ENCODE results near the gene RHBDD2. TPM values are rescaled to one million over a fixed set of nuclear protein-coding genes. Genes with fewer than 3 reads are reported as not detected.
"Not testable (repeated sequence)": the region's sequence is repeated elsewhere in the genome, so short reads cannot be mapped to it uniquely, and the experiment has no call there.

Gene RHBDD2
- total RNA-seq, 1 donor from 2014 or later, result 44.3 TPM

DNA sequence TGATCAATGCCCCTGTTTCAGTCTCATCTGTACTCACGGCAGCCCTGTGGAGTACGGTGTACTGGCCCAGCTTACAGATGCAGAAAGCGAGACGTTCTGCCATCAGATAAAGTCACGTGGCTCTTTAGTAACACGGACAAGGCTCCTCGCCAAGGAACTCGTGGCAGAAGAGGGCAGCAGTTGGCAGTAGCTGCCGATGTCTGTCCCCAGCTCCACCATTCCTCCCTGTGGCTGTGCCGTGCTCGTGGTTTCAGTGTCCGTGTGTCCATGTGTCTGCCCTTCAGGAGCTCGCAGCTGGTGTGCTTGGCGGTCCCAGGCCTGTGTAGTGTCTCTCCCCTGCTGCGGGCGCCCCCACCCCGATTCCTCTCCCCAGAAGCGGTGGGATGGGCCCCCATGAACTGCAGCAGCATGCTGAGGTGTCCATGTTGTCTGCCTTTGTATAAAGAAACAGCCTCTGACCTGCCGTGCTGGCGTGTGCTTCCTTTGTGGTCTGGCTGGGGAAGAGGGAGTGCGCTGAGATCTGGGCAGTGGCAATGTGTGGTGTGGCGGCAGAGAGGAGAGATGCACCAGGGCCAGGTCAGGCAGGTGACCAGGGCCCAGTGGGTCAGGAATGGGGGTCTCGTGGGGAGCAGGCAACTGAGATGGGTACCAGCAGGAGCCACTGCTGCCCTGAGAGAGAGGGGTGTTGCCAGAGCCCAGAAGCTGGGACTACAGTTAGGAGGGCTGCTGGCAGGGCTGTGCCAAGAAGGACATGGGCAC lies 9.8 kb downstream of the RHBDD2 start:
- no peak for DNase-seq (ENCODE audit: extremely low read depth, low read depth, low spot score)

DNA sequence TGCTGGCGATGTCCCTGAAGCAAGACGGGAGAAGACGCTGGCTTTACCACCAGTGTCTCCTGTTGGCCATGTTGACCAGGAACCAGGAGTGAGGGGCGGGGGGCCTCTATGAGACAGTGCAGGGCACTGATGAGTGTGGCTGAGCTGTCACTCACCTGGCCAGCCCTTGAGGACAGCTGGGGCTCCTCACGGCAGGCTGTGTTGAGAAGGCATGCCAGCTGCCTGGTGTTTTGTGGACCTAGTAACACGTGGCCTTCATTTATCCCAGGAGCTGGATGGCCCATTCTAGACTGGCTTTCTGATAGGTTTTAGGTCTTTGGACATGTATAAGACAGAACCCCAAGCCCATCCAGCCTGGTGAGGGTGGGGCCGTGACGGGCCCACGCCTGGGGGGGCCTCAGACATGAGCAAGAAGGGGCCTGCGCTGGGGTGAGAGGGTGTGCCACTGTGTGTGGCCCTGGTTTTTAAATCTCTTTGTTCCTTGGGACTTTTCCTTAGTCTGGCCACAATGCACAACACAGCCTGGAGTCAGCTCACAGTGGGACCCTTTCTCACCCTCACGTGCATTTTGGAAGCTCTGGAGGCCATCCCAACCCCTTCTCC lies 10.5 kb downstream of the RHBDD2 start:
- DNase-seq (ENCODE audit: extremely low read depth, low read depth, low spot score), result no peak

DNA sequence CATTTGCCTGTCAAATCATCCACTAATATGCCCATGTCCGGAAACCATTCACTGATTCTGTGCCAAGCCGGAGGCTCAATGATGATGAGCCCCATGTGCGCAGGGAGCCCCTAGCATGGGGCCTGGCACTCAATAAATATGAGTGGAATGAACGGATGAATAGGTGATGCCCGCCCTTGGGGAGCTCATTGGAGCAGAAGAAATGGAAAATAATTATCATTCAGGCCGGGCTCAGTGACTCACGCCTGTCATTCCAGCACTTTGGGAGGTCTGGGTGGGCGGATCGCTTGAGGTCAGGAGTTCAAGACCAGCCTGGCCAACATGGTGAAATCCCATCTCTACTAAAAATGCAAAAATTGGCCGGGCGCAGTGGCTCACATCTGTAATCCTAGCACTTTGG lies 11.0 kb downstream of the RHBDD2 start:
- no peak for DNase-seq (ENCODE audit: extremely low read depth, low read depth, low spot score)

DNA sequence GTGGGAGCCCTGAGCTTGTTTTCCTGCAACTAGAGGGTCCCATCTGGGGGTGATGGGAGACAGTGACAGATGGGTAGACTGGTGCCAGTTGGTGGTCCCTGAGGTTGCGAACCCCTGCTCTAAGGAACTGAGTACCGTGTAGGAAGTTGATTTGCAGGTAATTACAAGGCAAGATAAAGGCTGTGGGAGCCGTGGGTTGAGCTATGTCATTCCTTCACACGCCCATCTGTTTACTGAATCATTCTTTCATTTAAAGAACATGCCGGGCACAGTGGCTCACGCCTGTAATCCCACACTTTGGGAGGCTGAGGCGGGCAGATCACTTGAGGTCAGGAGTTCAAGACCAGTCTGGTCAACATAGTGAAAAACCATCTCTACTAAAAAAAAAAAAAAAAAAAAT lies 12.4 kb downstream of the RHBDD2 start:
- not testable (repeated sequence) for DNase-seq (ENCODE audit: extremely low read depth, low read depth, low spot score)

DNA sequence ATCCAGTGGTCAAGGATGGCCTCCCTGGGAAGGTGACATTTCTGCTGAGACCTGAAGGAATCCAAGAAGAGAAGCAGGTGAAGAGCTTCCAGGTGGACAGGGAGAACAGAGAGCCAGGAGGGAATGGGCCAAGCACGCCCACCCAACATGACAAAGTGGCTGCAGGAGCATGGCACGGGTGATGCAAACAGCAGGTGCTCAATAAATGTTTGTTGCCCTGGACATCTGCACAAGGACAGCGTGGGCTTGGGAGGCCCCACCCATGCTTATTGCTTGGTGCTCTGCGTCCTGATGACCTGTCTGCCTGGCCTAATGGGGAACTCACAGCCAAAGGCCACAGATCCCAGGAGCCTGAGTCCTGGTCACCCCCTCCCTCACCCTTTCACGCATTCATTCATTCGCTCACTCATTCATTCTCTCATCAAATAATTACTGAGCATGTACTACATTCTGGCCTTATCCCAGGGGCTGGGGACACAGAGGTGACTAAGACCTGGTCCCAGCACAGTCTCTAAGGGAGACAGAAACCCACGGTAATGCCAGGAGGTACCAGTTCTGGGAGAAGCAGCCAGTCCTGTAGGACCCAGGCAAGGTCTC lies 13.1 kb downstream of the RHBDD2 start:
- DNase-seq (ENCODE audit: extremely low read depth, low read depth, low spot score), result no peak

DNA sequence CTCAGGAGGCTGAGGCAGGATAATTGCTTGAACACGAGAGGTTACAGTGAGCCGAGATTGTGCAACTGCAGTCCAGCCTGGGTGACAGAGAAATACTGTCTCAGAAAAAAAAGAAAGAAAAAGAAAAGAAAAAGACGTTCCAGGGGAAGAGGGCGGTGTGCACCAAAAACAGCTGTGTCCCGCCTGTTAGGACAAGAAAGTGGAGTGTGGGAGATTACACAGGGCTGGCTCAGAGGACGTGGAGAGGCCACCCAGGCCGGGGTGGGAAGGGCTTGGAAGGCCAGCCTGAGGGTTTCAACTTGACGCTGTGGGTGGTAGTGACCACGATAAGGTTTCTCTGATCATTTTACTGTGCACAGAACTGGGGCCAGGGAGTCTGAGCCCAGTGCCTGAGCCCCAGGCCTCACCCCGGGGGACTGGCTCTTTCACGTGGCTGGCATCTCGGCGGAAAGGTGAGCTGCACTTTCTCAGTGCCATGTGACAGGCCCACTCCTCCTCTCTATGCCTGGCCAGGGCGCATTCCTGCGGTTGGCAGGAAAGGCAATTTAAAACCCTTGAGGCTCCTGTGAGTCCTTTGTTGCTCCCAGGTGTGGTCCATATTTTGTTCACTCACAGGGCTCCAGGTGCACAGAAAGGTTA lies 13.9 kb downstream of the RHBDD2 start:
- DNase-seq (ENCODE audit: extremely low read depth, low read depth, low spot score), result no peak

DNA sequence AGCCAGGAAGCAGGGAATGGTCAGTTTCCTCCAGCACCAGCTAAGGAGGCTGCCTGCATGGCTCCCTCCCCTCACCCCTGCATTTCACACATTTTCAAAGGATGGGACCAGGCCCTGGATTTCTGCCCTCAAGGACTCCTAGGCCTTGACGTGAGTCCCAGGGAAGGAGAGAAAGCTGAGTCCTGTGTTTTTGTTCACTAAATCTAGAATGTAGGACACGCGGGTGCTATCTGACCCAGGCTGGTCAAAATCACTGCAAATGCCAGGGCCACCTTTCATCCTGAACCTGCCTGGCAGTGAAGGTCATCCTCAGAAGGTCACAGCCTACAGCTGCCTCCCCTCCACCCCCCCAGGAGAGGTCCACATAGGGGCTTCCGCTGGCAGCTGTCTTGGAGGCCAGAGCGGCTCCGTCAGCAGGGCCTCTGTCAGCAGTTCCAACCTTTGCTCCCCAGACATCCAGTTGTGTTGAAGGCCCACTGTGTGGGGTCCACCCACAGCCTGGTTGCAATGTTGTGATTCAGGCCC lies 18.0 kb downstream of the RHBDD2 start:
- no peak for DNase-seq (ENCODE audit: extremely low read depth, low read depth, low spot score)

DNA sequence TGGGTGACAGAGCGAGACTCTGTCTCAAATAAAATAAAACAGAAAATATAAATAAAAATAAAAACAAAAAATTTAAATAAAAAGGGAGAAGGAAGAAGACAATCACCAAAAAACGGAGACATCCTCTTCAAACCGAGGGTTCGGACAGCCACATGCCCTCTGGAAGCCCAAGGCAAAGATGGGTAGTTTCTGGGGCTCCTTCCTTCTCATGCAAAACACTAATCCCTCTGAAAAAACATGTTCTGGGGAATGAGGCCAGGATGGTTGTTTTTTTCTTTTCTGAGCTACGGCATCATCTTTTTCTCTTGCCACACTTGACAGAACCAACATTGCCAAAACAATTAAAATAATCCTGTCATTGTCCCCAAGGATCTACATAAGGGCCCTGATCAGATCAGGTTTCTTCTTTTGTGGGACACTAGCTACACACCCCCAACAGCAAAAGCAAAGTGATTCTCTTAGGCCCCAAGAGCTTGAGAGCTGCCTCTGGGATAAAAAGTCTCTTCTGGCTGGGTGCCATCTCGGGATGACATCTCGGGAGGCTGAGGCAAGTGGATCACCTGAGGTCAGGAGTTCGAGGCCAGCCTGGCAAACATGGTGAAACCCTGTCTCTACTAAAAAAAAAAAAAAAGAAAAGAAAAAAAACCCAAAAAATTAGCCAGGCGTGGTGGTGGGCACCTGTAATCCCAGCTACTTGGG lies 21.9 kb downstream of the RHBDD2 start:
- no peak for DNase-seq (ENCODE audit: extremely low read depth, low read depth, low spot score)

DNA sequence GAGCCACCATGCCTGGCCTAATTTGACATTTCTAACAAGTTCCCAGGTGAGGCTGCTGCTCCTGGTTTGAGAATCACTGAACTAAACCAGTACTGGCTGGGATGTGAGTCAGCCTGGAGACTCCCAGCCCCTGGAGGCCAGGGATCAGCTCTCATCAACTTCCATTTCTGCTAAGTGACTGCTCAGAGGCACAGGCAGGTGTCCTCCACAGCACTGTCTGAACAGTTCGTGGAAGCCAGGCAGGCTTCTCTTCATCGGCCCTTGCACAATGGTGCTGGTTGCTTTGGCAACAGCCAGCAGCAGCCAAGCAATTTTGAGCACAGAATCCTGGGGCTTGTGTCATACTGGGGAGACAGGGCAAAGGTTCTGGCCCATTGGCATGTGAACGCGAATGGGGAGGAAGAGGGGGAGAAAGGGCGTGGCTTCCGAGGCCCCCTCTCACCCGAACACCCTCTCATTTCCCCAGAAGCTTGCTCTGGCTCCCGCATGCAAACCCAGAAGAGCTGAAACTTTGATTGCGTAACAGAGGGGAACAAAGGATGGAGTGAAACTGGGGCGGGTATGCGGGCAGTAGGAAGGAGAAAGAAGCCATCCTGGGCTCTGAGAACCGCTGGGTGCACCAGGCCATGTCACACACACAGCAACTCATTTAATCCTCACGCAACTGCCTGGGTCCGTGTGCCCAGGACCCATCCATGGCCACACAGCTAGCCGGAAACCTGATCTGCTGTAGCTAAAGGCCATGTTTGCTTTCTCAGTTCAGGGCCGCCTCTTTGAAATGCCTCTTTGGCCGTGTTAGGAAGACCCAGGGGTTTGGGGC lies 27.2 kb downstream of the RHBDD2 start:
- no peak for DNase-seq (ENCODE audit: extremely low read depth, low read depth, low spot score)

DNA sequence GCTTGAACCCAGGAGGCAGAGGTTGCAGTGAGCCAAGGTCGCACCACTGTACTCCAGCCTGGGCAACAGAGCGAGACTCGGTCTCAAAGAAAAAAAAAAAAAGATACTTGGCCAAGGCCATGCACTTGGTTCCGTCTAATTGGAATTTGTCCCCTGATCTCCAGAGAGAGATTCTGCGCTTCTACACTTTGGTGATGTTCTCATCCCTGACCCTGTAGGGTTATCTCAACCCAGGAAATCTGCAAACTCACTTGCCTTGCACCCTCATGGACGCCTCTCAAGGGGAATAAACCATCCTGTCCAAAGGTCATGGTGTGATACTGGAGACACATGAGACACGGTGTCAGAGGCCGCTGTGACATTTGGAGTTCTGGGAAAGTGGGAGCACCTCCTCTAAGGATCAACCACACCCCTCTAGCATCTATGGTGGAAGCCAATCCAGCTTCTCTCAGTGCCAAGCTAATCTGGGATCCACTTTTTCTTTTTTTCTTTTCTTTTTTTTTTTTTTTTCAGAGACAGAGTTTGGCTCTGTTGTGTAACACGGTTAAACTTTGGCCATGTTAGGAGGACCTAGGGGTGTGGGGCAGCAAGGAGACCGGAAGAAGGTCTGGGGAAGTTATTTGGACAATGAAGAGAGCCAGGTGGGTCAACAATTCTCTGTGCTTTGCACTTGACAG lies 28.3 kb downstream of the RHBDD2 start:
- no peak for DNase-seq (ENCODE audit: extremely low read depth, low read depth, low spot score)

DNA sequence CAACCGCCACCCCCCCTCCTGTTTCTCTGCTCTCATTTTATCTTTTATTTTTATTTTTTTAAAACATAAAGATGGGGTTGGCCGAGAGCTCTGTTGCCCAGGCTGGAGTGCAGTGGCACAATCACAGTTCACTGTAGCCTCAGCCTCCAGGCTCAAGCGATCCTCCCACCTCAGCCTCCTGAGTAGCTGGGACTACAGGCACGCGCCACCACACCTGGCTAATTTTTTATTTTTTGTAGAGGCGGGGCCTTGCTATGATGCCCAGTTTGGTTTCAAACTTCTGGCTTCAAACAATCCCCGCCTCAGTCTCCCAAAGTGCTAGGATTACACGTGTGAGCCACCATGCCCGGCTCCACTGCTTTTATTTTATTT lies 28.8 kb downstream of the RHBDD2 start:
- not testable (repeated sequence) for DNase-seq (ENCODE audit: extremely low read depth, low read depth, low spot score)

DNA sequence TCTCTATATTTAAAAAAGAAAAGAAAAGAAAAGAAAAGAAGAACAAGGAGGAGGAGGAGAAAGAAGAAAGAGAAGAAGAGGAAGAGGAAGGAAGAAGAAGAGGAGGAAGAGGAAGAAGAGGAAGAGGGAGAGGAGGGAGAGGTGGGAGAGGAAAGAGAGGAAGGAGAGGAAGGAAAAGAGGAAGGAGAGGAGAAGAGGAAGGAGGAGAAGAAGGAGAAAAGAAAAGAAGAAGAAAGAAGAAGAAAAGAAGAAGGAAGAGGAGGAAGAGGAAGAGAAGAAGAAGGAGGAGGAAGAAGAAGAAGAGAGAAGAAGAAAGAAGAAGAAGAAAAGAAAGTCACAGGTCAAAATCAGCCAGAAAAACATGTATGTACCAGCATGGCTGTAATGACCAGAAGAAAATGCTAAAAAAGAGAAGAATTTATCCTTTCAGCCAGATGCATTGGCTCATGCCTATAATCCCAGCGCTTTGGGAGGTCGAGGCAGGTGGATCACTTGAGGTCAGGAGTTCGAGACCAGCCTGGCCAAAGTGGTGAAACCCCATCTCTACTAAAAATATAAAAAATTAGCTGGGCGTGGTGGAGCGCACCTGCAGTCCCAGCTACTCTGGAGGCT lies 30.8 kb downstream of the RHBDD2 start:
- DNase-seq (ENCODE audit: extremely low read depth, low read depth, low spot score), result no peak

DNA sequence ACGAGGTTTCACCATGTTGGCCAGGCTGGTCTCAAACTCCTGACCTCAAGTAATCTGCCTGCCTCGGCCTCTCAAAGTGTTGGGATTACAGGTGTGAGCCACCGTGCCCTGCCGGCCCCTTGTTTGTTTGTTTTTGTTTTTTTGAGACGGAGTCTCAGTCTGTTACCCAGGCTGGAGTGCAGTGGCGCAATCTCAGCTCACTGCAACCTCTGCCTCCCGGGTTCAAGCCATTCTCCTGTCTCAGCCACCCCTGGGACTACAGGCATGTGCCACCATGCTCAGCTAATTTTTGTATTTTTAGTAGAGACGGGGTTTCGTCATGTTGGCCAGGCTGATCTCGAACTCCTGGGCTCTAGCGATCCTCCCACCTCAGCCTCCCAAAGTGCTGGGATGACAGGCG lies 32.4 kb downstream of the RHBDD2 start:
- not testable (repeated sequence) for DNase-seq (ENCODE audit: extremely low read depth, low read depth, low spot score)

DNA sequence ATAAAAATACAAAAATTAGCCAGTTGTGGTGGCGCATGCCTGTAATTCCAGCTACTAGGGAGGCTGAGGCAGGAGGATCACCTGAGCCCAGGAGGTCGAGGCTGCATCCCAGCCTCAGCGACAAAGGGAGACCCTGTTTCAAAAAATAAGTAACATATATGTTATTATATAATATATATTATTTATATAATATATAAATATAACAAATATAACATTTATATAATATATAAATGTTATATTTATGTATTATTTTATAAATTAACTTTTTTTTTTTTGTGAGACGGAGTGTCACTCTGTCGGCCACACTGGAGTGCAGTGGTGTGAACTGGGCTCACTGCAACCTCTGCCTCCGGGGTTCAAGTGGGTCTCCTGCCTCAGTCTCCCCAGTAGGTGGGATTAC lies 34.6 kb downstream of the RHBDD2 start:
- no peak for DNase-seq (ENCODE audit: extremely low read depth, low read depth, low spot score)

DNA sequence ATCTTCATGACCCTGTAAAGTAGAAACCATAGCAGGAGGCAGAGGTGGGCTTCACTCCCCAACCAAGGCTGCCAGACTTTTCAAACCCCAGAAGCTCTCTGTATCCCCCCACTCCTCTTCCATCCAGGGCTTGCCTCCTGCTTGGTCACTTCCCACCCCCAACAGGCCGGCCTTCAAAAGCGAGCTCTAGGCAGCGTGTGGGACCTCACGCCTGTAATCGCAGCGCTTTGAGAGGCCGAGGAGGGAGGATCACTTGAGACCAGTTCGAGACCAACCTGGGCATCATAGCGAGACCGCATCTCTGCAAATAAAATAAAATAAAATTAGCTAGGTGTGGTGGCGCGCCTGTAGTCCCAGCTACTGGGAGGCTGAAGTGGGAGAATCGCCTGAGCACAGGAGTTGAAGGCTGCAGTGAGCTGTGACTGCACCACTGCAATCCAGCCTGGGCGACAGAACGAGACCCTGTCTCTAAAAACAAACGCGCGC lies 35.4 kb downstream of the RHBDD2 start:
- DNase-seq (ENCODE audit: extremely low read depth, low read depth, low spot score), result no peak

DNA sequence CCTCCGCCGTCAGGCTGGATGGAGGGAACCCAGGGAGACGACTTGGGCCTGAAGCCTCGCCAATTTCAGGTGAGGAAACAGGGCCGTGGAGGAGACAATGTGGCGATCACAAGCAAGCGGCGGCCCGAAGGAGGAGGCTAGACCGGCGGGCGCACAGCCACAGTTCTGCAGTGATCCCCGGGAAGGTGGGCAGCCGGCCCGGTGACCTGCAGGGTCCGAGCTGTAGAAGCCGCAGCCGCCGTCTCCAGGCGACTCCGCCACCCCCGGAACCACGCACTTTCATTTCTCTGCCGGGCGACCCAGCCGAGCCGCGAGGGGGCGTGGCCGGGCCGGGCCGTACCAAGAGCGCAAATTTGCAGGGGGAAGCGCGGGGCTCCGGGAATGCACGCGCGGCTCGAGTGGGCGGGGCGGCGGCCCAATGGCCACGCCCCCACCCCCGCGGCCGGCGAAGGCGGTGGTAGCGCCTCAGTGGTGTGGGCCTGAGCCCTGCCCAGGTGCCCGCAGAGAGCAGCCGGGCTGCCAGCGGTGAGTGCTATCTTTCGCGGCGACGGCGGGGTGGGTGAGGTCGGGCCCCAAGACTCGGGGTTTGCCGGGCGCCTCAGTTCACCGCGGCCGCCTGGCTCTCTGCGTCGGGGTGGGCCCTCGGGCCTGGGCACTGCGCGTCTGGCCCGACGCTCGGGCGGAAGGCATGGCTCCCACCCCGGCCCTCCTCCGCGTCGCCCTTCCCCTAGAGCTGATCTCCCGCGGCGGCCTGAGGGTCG lies 36.0 kb downstream of the RHBDD2 start, which contains the start of gene POR:
POR (plus strand) TSS at position 501 of the 761 bp plus-strand sequence. CDS start 38,847 bp downstream, outside the sequence.
- DNase-seq (ENCODE audit: extremely low read depth, low read depth, low spot score), result no peak

DNA sequence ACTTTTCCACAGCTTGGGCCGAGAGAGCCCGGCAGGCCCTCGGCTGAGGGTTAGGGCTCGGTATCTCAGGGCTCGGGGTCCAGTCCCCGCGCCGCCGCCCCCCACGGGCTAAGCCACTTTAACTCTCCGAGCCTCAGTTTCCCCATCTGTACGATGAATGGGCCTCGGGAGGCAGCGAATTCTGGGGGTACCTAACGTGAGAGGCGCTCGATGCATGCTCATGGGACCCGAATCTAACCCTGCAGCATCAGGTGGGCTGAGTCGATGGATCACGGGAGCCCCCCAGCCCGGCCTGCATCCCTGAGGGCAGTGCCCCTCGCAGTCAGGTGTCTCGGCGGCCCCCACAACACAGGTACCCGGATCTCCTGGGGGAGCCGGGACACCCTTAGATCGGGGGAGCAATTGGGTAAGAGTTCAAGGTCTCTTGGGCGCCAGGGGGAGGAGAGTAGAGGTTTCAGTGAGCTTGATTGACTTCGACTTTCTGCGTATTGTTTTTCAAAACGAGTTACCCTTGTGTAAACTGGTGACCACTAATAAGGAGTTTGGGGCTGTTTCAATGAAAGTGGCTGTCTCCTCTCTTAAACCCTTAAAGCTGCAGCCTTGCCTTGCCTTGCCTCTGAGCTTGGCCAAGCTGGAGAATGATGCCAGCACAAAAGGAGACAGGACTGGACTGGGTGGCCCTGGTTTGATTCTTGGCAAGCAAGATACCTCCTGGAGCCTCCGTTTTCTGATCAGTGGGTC lies 36.8 kb downstream of the RHBDD2 start:
- DNase-seq (ENCODE audit: extremely low read depth, low read depth, low spot score), result no peak

Measured in glomerular endothelial cell (primary cell).